COLO668 (cell line): ENCODE data around the gene TTC23L.

ENCODE experiments used
- DNase-seq: peaks from one replicate; lab custom pipeline; 2025; ENCODE audit not compliant: unreplicated experiment; lab: John Stamatoyannopoulos, UW

The TTC23L gene

GRCh38 chr5:34833090-34833489, 5.9 kb upstream of the TTC23L start:
- no peak for DNase-seq

GRCh38 chr5:34833976-34834793, 4.8 kb upstream of the TTC23L start:
- no peak for DNase-seq

- no peak for DNase-seq
Observed at GRCh38 chr5:34834794-34835089, 4.2 kb upstream of the TTC23L start.

- no peak for DNase-seq
Observed at GRCh38 chr5:34835664-34836063, 3.3 kb upstream of the TTC23L start.

- DNase-seq, result no peak
Observed at GRCh38 chr5:34841816-34842215, 2.9 kb downstream of the TTC23L start.

GRCh38 chr5:34842554-34842953, 3.6 kb downstream of the TTC23L start:
- no peak for DNase-seq

- no peak for DNase-seq
Observed at GRCh38 chr5:34843497-34843896, 4.5 kb downstream of the TTC23L start.

GRCh38 chr5:34844106-34844505, 5.1 kb downstream of the TTC23L start:
- DNase-seq, result no peak

- no peak for DNase-seq
Observed at GRCh38 chr5:34844999-34845398, 6.0 kb downstream of the TTC23L start.

GRCh38 chr5:34847056-34847455, 8.1 kb downstream of the TTC23L start:
- DNase-seq, result no peak

- no peak for DNase-seq
Observed at GRCh38 chr5:34847552-34847951, 8.6 kb downstream of the TTC23L start.

- no peak for DNase-seq
Observed at GRCh38 chr5:34848230-34848629, 9.3 kb downstream of the TTC23L start.

- DNase-seq, result no peak
Observed at GRCh38 chr5:34849253-34849652, 10.3 kb downstream of the TTC23L start.

- DNase-seq, result peak; percentile 79
Observed at GRCh38 chr5:34854459-34855174, 15.7 kb downstream of the TTC23L start.

- no peak for DNase-seq
Observed at GRCh38 chr5:34857161-34857560, 18.2 kb downstream of the TTC23L start.

GRCh38 chr5:34857894-34858293, 18.9 kb downstream of the TTC23L start:
- no peak for DNase-seq

- DNase-seq, result no peak
Observed at GRCh38 chr5:34858790-34859189, 19.8 kb downstream of the TTC23L start.

GRCh38 chr5:34859253-34859652, 20.3 kb downstream of the TTC23L start:
- no peak for DNase-seq

GRCh38 chr5:34863946-34864345, 25.0 kb downstream of the TTC23L start:
- DNase-seq, result no peak

GRCh38 chr5:34865091-34865490, 26.1 kb downstream of the TTC23L start:
- no peak for DNase-seq

GRCh38 chr5:34866989-34867471, 28.1 kb downstream of the TTC23L start:
- no peak for DNase-seq

- DNase-seq, result no peak
Observed at GRCh38 chr5:34867660-34868059, 28.7 kb downstream of the TTC23L start.
